ENCODE measurements around the gene GLI3. TPM values are rescaled to one million over a fixed set of nuclear protein-coding genes. Genes with fewer than 3 reads are reported as not detected.

The GLI3 gene
- total RNA-seq, result 10 to 100 TPM in 1 of 4 donors, 1 to 10 TPM in 3; 8.6 to 12.6 (median 8.7) TPM

DNA sequence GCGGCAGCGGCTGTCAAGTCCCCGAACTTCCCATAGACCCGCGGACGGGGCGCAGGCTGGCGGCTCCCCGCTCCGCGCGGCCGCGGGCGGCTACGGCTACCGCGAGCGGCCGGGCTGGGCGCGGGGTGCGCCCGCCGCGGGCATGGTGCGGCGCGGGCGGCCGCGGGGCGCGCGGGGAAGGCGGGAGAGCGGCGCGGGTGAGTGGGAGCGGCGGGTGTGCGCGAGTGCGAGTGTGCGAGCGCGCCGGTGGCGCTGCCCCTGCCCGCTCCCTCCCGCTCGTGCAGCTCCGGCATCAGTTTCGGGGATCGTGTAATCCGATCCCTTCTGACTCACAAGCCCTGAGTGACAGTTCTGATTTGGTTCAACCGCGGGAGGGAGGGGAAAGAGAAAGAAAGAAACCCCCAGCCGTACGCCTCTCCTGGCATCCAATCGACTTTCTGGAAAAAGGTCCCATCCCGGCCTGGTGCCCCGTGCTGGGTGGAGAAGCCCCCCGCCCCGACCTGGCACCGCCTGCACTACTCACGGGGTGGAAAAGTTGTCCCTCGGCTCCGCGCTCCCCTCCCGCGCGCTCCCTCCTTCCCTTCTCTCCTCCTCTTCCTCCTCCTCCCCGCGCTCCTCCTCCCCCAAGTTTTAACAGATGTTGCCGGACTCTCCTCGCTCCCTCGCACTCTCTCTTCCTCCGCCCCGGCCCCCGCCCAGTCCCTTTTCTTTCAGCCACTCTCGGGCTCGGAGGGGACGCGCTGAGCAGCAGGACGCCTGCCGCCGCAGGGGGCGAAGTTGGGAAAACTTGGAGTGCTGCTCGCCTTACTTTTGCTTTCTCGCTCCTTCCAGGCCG lies at the start of gene GLI3:
GLI3 (minus strand) TSS at position 234 of the 835 bp plus-strand sequence. CDS start 13,956 bp downstream, outside the sequence.
- TF ChIP-seq POLR2A (IDR thresholded peaks at IDR 0.05) (peak; percentile 48 to 56), CTCF (IDR thresholded peaks at IDR 0.05) (peak in 3 of 5 experiments; percentile 31 to 53 (median 46)), EP300 (IDR thresholded peaks at IDR 0.05) (peak in 1 of 2 donors; percentile 87)
- Histone ChIP-seq H3K27me3 (no peaks in the 10 kb centered on the region), H3K9me3 (no peaks in the 10 kb centered on the region), H3K36me3 (no peaks in the 10 kb centered on the region), H3K27ac (peak within 1 kb of the TSS; percentile 84 to 98 (median 90)), H3K4me1 (peaks cover 0 to 46% (median 20%) of the 10 kb centered on the region in 4 donors), H3K4me3 (peak within 1 kb of the TSS; percentile 64 to 82 (median 68))
- DNase-seq (ENCODE audit: low spot score in 2 of 2), result peak; percentile 83 to 85
- 1% methylated on average over 43 to 78 of the region's 92 CpGs for WGBS, 2 donors

DNA sequence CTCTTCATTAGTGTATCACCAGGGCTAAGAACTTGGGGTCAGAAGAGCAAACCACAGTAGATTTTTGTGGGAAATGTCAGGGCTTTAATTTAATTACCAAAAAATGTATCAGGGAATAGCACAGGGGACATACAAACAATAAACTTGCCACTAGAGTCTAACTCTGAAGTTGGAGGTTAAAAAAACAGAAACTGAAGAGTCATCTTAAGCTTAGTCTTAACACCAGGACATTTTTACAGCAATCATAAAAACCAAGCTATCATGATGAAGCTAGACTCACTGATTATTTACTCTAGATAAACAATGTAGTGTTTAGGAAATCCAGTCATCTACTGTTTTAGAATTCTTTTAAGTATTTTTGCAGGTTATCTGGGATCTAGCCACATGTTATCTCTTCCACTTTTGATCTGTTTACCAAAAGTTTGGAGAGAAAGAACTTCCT lies 48.4 kb upstream of the GLI3 start:
- DNase-seq (ENCODE audit: low spot score in 2 of 2), result no peak
- Histone ChIP-seq H3K27me3 (no peaks in the 10 kb centered on the region), H3K4me1 (peaks cover 0 to 7% (median 0%) of the 10 kb centered on the region in 4 donors), H3K27ac (no peak overlapping the region), H3K36me3 (no peaks in the 10 kb centered on the region), H3K9me3 (no peaks in the 10 kb centered on the region), H3K4me3 (no peak overlapping the region)
- TF ChIP-seq CTCF (IDR thresholded peaks at IDR 0.05) (no peak), POLR2A (IDR thresholded peaks at IDR 0.05) (no peak), EP300 (IDR thresholded peaks at IDR 0.05) (no peak)

GRCh38 chr7:42283553-42283952 lies 46.5 kb upstream of the GLI3 start:
- Histone ChIP-seq H3K4me3 (no peak overlapping the region), H3K36me3 (no peaks in the 10 kb centered on the region), H3K27ac (no peak overlapping the region), H3K9me3 (no peaks in the 10 kb centered on the region), H3K4me1 (peaks cover 0 to 7% (median 0%) of the 10 kb centered on the region in 4 donors), H3K27me3 (no peaks in the 10 kb centered on the region)
- 45 to 46% methylated on average over 2 of the region's 2 CpGs for WGBS, 2 donors
- TF ChIP-seq POLR2A (IDR thresholded peaks at IDR 0.05), result no peak
- TF ChIP-seq EP300 (IDR thresholded peaks at IDR 0.05), result no peak
- no peak for TF ChIP-seq CTCF (IDR thresholded peaks at IDR 0.05)
- no peak for DNase-seq (ENCODE audit: low spot score in 2 of 2)

GRCh38 chr7:42278344-42278743 lies 41.3 kb upstream of the GLI3 start:
- H3K27me3 ChIP-seq, result no peaks in the 10 kb centered on the region
- H3K27ac ChIP-seq, result no peak overlapping the region
- no peaks in the 10 kb centered on the region for H3K9me3 ChIP-seq
- DNase-seq (ENCODE audit: low spot score in 2 of 2), result no peak
- H3K4me3 ChIP-seq, result no peak overlapping the region
- WGBS, 2 donors, result 87 to 89% methylated on average over 4 of the region's 4 CpGs
- H3K36me3 ChIP-seq, result no peaks in the 10 kb centered on the region
- TF ChIP-seq CTCF (IDR thresholded peaks at IDR 0.05), result no peak
- TF ChIP-seq POLR2A (IDR thresholded peaks at IDR 0.05), result no peak
- no peak for TF ChIP-seq EP300 (IDR thresholded peaks at IDR 0.05)
- H3K4me1 ChIP-seq, result no peaks in the 10 kb centered on the region

DNA sequence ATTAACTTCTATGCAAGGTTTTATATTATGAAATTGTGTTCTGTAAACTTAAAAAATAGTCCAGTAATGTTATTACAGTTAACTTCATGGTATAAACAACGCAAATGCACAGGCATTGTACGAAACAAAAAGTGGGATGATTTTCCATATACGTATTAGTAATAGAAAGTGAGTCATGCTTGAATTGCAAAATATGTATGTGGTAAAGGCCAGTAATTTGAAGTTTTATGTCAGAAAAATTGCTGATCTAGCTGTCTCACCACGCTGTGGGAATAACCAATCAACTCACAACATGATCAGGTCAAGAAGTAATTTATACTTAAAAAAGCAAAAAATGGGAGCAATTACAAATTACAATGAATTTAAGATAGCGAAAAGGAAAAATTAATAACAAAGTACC lies 37.0 kb upstream of the GLI3 start:
- Histone ChIP-seq H3K9me3 (no peaks in the 10 kb centered on the region), H3K36me3 (no peaks in the 10 kb centered on the region), H3K4me1 (no peaks in the 10 kb centered on the region), H3K27me3 (no peaks in the 10 kb centered on the region), H3K27ac (no peak overlapping the region), H3K4me3 (no peak overlapping the region)
- DNase-seq (ENCODE audit: low spot score in 2 of 2), result no peak
- TF ChIP-seq POLR2A (IDR thresholded peaks at IDR 0.05) (no peak), EP300 (IDR thresholded peaks at IDR 0.05) (no peak), CTCF (IDR thresholded peaks at IDR 0.05) (no peak)
- 71 to 78% methylated on average over 5 of the region's 5 CpGs for WGBS, 2 donors

Data from tibial nerve (tissue), 4 donors.